Adipose tissue (tissue), 3 donors: Measurements from ENCODE around the gene LRRC10B. TPM values are rescaled to one million over a fixed set of nuclear protein-coding genes. Genes with fewer than 3 reads are reported as not detected.

Experiments used
- H3K27ac ChIP-seq: one replicate; pipeline ENCODE4 v1.5.1; 2013; ENCODE audit warnings: low read depth, low read length
- WGBS, 3 donors: extraction: QIAGEN DNeasy Blood & Tissue Kit; methylation state at CpG; one replicate each; pipeline ENCODE4 v1.1.7; 2013; 5-methylcytosine and 5-hydroxymethylcytosine counted together
- polyA plus RNA-seq, 3 donors: library from polyadenylated mRNA; stranded (reverse); fragments of 200-250 nt; gene quantifications; one replicate each; pipeline ENCODE4 v1.2.3, GENCODE V29; 2013
- donor health status: healthy with polysubstance abuse.
- donor health status: Bipolar disorder and iron deficiency.
- donor health status: healthy.

The LRRC10B gene
- polyA plus RNA-seq, 3 donors, result 1.3 to 3.0 (median 2.2) TPM

- WGBS, 3 donors, result 88 to 91% (median 90%) methylated on average over 15 of the region's 15 CpGs
- no peak overlapping the region for H3K27ac ChIP-seq
Measured at GRCh38 chr11:61522881-61523280, 14.3 kb downstream of the LRRC10B start.

DNA sequence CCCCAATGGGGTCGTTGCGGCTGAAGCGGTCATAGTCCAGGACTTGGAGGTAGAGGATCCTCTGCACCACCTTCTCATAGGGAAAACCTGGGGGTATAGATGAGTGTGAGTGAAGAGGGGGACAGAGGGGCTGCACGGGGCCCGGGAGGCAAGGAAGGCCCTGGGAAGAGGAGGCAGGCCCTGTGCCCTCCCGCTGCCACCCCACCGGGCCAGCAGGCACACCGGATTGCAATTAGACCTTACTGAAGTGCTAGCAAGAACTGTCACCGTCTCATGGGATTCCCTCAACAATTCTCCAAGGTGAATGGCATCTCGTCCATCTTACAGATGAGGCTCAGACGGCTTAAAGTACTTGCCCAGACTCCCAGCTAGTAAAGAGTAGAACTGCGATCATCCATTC is 15.9 kb downstream of the LRRC10B start:
- H3K27ac ChIP-seq, result no peak overlapping the region
- WGBS, 3 donors, result 89 to 94% (median 93%) methylated on average over 12 of the region's 12 CpGs

DNA sequence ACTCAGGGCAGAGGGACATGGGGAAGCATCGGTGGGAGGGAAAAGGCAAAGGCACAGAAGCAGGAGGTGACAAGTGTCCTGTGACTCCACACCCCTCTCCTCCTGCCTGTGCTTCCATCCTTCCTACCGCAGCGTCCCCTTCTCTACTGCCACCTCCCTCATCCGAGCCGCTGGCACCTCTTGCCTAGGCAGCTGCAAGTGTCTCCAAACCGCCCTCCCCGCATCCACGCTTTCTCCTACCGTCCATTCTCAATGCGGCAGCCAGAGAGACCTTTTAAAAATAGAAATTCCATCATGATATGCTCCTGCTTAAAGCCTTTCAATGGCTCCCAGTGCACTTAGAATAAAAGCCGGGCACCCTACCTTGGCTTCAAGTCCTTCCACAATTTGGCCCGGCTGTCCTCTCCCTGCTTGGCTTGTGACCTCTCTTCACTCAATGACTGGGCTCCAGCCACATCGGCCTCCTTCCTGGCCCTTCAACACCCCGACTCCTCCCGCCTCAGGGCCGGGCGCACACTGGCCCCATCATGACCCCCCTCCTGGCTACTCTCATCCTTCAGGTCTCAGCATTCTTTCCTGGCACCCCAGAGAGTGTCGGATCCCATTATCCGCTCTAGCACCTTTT is 16.5 kb downstream of the LRRC10B start:
- H3K27ac ChIP-seq, result no peak overlapping the region
- 88 to 97% (median 89%) methylated on average over 18 to 19 of the region's 19 CpGs for WGBS, 3 donors

DNA sequence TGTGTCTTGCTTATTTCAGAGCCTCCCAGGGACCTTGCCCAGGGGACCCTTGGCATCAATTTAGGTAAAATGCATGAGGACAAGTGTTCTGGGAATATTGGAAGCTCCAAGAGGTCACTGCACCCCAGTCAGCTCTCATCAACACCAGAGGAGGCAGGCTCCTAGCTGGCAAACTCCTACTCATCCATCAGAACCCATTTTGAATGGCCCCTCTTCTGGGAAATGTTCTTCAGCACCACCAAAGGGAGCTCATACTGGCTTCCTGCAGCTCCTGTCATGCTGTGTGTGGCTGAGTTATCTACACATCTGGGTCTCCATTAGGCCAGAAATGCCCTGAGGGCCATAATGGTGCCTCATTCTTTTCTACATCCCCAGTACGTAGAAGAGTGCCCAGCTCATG is 17.7 kb downstream of the LRRC10B start:
- WGBS, 3 donors, result 90 to 100% (median 90%) methylated on average over 1 of the region's 1 CpG
- no peak overlapping the region for H3K27ac ChIP-seq

DNA sequence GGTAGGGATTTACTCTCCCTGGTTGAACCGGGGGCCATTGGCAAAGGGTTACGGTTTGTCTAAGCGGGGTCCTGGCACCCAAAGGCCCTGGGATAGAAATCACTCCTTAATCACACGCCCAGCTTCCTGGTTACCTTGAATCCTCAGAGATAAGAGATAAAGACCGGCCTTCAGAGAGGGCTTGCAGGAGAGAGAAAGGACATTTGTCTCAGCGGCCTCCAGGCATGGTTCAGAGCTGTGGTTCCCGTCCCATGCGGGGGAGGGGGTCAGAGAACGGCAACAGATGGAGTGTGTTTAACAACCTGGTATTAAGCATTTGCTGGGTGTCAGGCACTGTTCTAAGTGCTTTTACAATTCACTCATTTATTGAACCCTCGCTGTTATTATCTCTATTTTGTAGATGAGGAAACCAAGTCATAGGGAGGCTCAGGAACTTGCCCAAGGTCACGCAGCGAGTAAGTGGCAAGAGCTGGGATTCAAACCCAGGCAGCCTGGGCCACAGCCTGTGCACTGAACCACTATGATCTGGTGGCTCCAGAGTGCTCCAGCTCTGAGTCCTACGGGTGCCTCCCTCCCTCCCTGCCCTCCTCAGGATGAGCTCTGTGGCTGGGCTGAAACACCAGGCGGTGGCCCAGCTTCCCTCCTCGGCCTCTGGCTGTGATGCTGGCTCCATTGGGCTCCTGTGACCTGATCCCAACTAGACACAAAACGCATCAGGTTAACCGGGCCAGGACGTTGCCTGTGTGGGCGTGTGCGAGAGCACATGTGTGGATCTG is 18.6 kb downstream of the LRRC10B start:
- H3K27ac ChIP-seq, result no peak overlapping the region
- WGBS, 3 donors, result 54 to 83% (median 79%) methylated on average over 20 of the region's 20 CpGs

DNA sequence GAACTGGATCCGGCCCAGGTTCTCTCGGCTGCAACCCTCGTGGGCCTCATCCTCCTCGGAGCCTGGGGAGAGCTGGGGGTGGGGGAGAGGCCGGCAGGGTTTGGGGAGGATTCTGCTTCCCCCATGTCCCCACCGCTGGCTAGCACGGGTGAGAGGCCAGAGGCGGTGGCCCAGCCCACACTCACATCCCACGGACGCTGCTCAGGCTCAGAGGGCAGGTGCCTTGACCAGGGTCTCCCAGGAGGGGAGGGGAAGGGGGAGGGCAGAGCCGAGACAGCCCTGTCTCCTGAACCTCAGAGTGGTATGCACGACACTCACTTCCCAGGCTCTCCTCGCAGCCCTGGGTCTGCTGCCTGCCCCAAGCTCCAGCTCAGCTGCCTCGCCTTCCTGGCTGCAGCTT is 19.6 kb downstream of the LRRC10B start:
- H3K27ac ChIP-seq, result no peak overlapping the region
- 62 to 88% (median 71%) methylated on average over 14 of the region's 14 CpGs for WGBS, 3 donors

- no peak overlapping the region for H3K27ac ChIP-seq
- WGBS, 3 donors, result 44 to 82% (median 73%) methylated on average over 21 of the region's 21 CpGs
Measured at GRCh38 chr11:61529537-61530225, 21.1 kb downstream of the LRRC10B start.

DNA sequence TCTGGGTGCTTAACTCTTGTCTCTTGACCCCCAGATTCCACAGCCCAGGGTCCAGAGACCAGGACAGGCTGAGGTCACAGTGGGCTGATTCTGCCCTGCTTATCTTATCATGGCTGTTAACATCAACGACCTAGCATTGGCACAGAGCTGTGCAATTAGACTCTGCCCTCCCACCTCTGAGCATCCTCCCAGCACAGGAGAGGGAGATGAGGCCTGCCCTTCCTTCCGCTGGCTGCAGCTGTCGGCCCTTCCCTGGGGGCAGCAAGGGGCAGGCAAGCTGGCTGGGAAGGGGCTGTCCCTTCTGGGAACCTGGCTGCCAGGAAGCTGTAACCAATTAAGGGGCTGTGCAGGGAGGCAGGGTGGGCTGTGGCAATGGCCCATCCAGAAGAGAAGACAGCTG is 22.5 kb downstream of the LRRC10B start:
- WGBS, 3 donors, result 56 to 60% (median 58%) methylated on average over 3 of the region's 3 CpGs
- H3K27ac ChIP-seq, result no peak overlapping the region

- H3K27ac ChIP-seq, result no peak overlapping the region
- WGBS, 3 donors, result 67 to 74% (median 74%) methylated on average over 10 of the region's 10 CpGs
Measured at GRCh38 chr11:61532134-61533038, 23.8 kb downstream of the LRRC10B start.

- no peak overlapping the region for H3K27ac ChIP-seq
- 86 to 88% (median 87%) methylated on average over 16 of the region's 16 CpGs for WGBS, 3 donors
Measured at GRCh38 chr11:61533039-61533375, 24.5 kb downstream of the LRRC10B start.

GRCh38 chr11:61533401-61533800 is 24.9 kb downstream of the LRRC10B start:
- no peak overlapping the region for H3K27ac ChIP-seq
- 70 to 87% (median 85%) methylated on average over 8 of the region's 8 CpGs for WGBS, 3 donors

DNA sequence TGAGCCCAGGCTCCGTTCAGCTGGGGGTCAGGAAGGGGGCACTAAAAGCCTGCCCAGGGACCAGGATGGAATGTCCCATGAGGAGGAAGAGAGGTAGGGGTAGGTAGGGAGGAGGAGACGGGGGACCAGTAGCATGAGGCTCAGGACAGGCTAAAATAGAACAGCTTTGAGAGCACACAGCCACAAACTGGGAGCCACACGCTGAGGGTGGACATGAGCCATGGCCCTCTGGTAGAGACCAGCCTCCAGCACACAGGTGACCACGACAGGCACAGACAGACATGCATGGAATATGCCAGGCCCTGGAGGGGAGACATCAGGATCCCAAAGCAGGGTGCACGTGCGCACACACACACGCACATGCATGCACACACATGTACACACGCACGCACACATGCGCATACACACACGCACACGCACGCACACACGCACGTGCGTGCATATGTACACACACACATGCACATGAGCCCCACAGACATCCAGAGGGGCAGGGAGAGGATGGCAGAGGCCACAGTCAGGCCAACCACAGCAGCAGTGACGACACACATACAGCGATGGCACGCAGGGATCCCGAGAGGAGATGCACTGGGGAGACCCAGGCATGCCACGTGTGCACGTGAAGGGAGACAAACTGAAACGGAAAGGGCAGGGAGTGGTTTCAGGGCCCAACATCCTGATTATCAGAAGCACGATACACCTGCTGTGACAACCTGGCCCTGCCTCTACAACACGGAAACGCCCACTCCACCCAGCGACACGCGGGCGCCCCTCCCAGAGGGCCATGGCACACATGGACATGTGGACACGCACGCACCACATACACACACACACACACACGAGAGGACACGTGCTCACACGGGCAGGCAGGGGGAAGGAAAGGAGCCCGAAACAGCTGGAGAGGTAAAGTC is 25.7 kb downstream of the LRRC10B start:
- WGBS, 3 donors, result 82 to 84% (median 83%) methylated on average over 36 of the region's 36 CpGs

DNA sequence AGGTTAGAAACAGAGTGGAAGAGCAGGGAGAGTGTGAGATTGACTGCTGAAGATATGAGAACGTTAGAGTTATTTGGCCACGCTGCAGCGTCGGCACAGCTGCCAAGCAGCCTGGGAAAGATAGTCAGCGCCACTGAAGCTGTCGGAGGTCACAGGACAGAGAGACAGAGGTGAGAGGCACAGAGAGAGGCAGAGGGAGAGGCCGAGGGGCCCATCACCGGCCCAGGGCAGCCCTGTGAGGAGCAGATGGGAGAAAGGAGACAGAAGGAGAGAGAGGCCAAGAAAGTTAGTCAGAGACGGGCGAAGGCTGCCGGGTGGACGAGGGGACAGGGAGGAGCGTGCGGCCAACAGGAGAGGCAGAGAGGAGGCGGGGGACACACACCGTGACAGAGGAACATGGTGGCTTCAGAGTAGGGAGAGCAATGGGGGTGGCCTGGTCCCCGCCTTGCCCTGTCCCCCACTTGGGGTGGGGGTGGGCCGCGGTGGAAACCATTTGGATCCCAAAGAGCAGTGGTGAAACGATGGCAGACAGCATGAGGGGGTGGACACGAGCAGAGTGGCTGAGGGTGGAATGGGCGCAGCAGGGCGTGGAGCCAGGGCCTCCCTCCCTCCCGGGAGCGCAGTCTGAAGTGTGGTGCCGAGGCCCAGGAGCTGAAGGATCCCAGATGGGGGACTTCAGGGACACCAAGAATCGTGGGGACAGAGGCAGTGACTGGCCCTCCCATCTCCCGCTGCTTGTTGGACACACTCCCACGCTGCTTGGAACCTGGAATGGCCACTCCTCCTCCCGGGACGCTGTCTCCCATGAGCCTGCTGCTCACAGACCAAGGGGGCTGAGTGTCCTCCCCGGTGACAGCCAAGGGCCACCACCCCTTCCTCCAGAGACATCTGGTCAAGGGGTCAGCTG is 26.6 kb downstream of the LRRC10B start:
- no peak overlapping the region for H3K27ac ChIP-seq
- 56 to 75% (median 60%) methylated on average over 32 of the region's 32 CpGs for WGBS, 3 donors

More for the DNA sequence above, 25.7 kb downstream of the LRRC10B start:
- no peak overlapping the region for H3K27ac ChIP-seq

DNA sequence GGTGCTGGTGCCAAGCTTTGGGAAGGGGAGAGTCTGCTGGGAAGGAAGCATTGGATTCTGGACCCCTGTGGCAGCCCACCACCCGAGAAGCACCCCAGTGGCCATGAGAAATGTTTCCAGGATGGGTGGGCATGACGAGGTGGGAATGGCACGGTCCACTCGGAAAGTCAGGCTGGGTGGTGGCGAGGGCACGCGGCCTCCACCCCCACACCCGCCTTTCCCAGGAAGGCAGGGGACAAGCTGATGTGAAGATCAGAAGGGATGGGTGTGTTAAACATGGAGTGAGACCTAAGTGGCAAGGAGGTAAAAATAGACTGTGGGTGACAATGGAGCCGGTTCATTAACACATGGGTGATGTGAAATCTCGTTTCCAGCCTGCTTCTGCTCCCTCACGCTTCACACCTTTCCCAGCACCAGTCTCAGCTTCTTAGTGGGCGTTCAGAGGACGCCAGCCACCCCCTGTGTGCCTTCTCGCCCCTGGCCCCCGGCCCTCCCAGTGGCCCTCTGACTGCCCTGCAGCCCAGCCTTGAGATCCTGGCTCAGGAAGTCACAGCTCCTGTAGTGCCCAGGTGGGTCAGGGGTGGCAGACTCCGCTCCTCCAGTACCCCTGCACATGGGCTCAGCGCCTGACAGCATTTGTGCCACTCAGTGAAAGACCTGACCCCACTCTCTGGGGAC is 27.6 kb downstream of the LRRC10B start:
- 80 to 86% (median 83%) methylated on average over 17 of the region's 17 CpGs for WGBS, 3 donors
- no peak overlapping the region for H3K27ac ChIP-seq

DNA sequence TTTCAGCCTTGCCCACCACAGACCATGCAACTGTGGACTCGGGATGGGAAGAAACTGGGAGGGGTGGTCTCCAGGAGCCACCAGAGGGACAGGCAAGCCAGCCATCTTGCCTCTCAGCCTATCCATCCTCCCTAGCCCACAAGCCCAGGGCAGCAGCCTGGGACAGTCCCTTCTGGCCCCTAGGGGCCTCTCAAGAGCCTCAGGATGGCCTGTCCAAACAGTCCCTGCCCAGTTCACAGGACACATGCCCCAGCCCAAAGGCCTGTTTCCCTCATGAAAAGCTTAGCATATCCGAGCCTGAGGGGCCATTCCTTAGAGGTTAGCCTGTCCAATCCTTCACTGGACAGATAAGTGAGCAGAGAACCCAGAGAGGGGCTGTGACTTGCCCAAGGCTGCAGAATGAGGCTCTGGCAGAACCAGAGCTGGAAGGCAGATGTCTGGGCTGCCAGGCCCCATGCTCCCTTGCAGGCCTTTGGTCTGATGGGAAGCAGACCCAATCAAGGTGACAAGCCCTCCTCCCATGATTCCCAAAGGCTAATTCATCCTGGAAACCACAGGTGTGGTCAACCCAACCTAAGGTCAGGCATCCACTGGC is 28.2 kb downstream of the LRRC10B start:
- H3K27ac ChIP-seq, result no peak overlapping the region
- WGBS, 3 donors, result 81 to 88% (median 86%) methylated on average over 2 of the region's 2 CpGs

DNA sequence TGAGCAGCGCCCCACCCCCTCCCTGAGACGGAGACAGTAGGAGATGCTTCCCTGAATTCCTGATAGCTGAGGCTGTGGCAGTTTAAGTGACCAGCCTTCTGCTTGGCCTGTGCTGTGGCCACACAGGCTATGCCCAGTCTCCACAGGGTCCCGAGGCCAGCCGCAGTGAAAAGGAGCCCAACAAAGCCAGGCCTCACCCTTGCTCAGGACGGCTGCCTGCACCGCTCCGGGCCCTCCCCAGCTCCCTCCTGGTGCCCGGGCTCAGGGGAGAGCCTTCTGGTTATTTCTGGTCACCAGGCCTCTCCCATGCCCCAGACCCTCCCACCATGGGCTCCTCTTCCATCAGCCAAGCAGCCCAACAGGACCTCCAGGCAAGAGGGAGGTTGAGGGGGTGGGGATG is 28.8 kb downstream of the LRRC10B start:
- WGBS, 3 donors, result 92 to 94% (median 93%) methylated on average over 8 of the region's 8 CpGs

More for the DNA sequence above, 28.8 kb downstream of the LRRC10B start:
- H3K27ac ChIP-seq, result no peak overlapping the region
